ENCODE results near the gene MAP3K6.
"Not testable (repeated sequence)": the region's sequence is repeated elsewhere in the genome, so short reads cannot be mapped to it uniquely, and the experiment has no call there.

MAP3K6 gene

DNA sequence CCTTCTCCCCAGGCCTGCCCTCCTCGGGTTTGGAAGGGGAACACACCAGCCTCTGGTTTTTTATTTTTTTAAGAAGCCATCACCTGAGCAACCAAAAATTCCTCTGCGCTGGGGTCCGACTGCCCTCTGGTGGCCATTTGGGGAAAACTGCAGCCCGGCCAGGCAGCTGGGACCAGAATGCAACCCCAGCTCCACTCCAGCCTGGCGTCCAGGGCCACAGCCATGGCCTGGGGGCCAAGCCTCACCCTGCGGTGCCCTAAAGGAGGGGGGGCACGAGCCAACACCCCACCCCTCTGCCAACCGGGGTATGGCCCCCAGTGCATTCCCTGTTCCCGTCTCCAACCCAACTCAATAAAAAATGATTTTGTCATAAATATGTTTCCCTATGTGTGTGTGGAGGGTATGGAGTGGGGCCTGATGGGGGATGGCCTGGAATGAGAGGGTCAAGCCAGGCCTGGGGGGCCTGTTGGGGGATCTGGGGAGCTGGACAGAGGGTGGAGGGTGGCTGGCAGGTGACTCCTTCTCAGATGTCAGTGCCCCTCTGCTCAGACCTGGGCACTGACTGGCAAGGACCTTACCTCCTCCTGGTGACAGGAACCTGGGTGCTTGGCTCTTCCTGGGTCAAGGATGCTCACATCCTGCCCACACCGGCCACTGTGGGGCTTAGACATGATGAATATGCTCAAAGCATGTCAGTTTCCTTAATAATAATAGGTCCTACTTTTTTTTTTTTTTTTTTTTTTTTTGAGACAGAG lies 28.9 kb upstream of the MAP3K6 start:
- DNase-seq: peak; percentile 75 to 88 (median 78)

DNA sequence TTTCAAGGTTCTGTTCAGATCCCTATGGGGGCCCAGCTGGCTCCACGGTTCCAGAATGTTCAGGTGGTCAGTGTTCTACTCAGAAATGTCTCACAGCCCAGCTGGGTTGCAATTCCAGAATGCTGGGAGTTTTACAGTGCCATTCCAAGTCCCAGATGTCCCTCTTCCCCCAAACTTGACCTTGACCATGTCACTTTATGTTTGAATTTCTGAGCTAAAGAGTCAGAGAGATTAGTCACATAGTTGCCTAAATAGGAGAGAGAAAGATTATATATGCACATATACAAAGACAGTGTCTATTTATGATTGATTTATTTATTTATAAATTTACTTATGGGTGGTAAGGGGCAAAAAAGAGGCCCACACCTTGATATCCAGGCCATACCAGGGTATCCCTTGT lies 28.2 kb upstream of the MAP3K6 start:
- no peak for DNase-seq

DNA sequence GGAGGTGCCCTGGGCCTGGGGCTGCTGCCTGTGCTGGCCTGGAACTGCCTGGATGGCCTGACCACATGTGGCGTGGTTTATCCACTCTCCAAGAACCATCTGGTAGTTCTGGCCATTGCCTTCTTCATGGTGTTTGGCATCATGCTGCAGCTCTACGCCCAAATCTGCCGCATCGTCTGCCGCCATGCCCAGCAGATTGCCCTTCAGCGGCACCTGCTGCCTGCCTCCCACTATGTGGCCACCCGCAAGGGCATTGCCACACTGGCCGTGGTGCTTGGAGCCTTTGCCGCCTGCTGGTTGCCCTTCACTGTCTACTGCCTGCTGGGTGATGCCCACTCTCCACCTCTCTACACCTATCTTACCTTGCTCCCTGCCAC lies 27.5 kb upstream of the MAP3K6 start:
- no peak for DNase-seq

DNA sequence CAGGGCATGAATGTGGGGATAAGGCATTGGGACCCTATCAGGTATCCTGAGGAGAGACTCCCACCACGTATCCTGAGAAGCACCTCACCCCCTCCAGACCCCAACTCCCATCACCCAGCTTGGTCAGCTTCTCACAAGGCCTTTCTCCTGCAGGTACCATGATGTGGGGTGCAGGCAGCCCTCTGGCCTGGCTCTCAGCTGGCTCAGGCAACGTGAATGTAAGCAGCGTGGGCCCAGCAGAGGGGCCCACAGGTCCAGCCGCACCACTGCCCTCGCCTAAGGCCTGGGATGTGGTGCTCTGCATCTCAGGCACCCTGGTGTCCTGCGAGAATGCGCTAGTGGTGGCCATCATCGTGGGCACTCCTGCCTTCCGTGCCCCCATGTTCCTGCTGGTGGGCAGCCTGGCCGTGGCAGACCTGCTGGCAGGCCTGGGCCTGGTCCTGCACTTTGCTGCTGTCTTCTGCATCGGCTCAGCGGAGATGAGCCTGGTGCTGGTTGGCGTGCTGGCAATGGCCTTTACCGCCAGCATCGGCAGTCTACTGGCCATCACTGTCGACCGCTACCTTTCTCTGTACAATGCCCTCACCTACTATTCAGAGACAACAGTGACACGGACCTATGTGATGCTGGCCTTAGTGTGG lies 27.0 kb upstream of the MAP3K6 start:
- no peak for DNase-seq

DNA sequence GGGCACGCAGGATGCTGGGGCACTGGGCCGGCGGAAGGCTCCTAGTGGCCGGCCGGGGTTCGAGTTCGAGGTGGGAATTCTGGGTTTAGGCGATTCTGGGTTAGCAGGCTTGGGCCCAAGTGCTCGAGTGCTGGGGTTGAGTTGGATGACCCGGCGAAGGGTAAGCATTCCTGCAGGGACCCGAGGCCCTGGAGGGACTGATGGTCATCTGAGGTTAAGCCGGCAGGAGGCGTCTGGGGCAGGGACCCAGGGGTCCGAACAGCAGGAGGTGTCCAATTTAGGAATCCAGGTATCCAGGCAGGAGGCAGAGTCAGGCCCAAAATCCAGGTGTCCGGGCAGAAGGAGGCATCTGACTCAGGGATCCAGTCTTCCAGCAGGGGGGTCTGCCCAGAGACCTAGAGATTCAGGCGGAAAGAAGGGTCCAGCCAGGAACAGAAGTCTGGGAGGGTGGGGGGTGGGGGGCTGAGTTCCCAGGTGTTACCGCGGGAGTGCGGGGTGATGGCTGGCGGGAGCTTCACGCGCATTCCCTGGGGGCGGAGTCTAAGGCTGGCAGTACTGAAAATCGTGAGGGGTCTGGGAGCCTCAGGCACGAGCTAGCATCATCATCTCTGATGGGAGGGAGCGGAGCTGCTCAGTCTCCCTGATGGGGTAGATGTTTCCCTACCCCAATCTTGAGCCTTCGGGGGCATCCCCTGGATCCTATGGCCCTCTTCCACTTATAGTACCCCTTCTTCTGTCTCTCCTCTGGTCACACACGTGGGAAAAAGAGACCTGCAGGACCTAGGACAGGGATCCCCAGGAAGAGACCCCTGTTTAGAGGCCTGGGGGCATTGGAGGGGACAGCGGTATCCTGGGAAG lies 26.2 kb upstream of the MAP3K6 start:
- DNase-seq: peak in 1 of 6 experiments; percentile 11

DNA sequence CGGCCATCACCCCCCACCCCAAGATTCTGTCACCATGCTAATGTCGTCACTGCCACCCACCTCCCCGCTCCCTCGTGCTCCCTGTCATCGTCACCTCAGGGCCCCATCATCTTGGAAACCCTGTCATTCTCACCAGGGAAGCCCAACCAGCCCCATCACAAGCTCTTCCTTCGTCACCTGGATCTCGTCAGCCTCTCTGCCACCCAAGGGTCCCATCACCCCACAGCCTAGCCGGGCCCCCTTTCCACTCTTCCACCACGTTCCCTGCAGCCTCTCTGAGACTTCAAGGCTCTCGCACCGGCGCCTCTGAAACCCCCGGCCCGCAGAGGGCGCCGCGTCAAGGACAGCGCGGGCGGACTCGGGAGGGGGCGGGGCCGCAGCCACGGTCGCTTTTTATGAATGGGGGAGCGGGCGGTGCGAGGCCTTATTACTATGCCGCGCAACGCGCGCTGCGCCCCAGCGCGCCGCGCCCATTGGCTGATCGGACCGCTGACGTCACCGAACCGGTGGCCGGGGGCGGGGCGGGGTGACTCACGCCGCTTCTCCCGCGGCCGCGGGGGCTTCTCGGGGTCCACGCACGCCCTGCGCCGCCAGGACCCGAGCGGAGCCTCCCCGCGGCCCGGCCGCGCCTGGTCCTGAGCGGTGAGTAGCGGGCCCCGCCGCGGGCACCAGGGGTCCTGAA lies 25.5 kb upstream of the MAP3K6 start, which contains the start of gene GPR3:
Gene GPR3 (plus strand): TSS at position 527 of the 682 bp plus-strand sequence. CDS start 1,177 bp downstream, outside the sequence.
- peak; percentile 85 to 93 (median 92) for DNase-seq

DNA sequence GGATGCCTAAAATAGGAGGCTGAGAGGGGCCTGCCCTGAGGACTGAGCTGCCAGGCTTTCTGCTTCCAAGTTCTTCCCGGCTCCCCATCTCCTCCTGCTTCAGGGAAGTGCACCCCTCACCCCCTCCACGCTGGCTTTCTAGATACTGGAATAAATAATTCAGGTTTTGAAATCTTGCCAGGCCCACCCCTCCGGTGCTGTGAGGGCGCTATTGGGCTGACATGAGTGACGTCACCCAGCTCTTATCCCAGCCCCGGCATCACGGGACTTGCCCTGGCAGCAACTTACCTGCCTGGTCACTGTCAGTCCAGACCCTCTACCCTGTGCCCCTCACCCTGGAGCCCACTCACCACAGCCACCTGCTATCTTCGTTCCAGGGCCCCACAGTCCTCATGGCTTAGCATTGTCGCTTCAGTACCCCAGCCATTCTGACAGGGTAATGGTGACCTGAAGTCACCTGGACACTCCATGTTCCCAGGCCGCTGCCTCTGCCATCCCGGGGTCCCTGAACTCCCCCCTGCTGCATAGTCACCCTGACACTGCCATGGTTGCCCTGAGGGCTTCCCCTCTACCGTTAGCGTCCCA lies 24.8 kb upstream of the MAP3K6 start:
- peak in 3 of 6 experiments; percentile 28 to 36 (median 28) for DNase-seq

DNA sequence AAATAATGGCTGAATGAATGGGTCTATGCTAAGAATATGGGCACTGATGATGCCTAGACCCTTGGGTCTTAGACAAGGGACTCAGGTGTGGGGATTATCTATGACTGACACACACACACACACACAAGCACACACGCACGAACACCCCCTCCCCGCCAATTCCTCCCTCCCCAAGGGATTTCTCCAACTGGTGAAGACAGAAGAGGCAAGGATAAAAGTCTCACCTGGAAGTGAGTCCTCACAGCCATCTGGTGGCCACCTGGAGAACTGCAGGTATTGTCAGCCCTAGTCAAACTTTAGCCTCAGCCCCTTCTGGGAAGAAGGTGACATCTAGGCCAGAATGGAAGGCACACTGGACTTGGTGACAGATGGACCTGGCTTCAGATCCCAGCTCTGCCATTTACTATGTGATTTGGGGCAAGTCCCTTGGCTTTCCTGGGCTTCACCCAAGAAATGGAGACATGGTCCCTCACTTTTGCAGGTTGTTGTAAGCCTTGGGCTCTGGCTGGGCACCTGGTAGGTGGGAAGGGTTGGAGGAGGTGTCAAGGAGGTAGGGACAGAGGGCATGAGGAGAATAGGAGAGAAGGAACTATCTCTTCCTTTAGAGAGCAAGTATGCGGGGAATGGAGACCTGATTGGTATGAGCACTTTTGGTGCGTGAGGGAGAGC lies 21.7 kb upstream of the MAP3K6 start:
- peak; percentile 30 to 78 (median 70) for DNase-seq

DNA sequence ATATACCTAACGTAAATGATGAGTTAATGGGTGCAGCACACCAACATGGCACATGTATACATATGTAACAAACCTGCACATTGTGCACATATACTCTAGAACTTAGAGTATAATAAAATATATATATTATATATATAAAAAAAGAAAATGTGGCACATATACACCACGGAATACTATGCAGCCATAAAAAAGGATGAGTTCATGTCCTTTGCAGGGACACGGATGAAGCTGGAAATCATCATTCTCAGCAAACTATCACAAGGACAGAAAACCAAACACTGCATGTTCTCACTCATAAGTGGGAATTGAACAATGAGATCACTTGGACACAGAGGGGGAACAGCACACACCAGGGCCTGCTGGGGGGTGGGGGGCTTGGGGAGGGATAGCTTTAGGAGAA lies 18.0 kb upstream of the MAP3K6 start:
- DNase-seq: not testable (repeated sequence)

DNA sequence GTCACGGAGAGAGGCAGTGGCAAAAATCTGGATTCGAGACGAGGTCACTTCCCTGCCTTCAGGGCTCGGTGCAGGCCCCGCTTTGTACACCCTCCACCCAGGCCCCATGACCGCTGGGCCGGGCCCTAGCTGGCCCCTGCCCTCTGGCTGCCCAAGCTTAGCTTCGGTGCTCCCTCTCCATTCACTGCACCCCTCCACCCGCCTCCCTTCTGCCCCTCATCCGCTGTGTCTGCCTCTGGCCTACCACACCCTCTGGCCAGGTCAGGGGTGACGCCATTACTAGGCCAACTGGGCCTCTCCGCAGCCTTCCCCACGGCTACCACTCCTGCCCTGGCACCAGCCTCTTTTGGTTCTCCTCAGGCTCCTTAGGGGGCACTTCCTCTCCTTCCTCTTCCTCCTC lies 16.9 kb upstream of the MAP3K6 start:
- no peak for DNase-seq

DNA sequence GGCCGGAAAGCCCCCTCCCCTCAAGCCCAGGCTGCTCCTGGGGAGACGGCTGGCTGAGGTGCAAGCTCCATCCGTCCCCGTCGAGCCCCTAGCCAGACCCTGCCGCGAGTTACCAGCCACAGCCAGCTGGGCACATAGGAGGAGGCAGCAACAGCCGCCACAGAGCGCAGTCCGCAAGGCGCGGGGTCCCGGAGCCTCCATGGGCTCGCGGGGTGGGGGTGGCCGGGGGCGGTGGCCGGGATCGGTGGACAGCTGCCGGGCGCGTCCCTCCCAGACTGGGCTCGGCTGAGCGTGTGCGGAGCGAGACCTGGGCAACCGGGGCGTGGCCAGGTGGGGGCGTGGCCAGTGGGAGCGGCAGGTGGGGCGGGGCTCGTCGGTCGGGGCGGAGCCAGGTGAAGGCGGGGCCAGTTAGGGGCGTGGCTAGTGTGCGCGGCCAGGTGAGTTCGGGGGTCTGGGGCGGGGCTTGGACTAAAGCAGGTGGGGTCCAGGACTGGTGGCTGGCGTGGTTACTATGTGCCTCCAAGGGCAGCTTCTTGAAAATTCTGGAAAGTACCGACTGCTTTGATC lies 16.4 kb upstream of the MAP3K6 start, which contains the start of gene CD164L2:
Gene CD164L2 (minus strand): TSS at position 295 of the 567 bp plus-strand sequence. CDS start 94 bp downstream, at position 201.
- peak in 5 of 6 experiments; percentile 31 to 44 (median 41) for DNase-seq

DNA sequence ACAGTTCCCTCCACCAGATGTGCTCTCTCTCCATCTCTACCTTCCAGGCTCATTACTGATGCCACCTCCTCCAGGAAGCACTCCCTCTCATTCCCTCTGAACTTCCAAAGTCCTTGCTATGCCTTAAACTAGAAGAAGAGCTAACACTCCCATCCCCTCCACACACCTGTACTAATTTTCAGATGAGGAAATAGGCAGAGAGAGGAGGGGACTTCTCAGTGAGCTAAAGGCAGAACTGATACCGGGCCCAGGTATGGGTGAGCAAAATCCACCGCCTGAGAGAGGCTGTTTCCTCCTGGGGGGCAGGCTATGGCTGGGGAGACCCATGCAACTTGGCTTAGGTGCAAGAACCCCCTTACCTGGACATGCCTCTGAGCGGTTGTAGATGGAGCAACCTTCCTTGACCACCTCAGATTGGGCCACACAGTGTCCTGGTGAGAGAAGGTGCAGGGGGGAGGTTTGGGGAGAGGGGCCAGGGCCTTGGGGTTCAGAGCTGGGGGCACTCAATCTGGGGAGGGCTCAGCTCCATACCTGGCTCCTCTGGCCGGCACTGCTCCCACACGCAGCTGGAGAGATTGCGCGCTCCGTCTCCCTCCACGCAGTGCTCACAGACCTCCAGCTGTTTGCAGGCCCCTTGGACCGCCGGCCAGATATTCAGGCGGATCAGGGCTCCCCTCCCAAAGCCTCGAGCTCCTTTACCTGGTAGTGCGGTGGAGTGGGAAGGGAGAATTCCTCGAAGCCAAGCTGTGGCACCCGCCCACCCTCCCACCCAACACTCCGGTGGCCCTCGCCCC lies 15.4 kb upstream of the MAP3K6 start:
- DNase-seq: no peak

DNA sequence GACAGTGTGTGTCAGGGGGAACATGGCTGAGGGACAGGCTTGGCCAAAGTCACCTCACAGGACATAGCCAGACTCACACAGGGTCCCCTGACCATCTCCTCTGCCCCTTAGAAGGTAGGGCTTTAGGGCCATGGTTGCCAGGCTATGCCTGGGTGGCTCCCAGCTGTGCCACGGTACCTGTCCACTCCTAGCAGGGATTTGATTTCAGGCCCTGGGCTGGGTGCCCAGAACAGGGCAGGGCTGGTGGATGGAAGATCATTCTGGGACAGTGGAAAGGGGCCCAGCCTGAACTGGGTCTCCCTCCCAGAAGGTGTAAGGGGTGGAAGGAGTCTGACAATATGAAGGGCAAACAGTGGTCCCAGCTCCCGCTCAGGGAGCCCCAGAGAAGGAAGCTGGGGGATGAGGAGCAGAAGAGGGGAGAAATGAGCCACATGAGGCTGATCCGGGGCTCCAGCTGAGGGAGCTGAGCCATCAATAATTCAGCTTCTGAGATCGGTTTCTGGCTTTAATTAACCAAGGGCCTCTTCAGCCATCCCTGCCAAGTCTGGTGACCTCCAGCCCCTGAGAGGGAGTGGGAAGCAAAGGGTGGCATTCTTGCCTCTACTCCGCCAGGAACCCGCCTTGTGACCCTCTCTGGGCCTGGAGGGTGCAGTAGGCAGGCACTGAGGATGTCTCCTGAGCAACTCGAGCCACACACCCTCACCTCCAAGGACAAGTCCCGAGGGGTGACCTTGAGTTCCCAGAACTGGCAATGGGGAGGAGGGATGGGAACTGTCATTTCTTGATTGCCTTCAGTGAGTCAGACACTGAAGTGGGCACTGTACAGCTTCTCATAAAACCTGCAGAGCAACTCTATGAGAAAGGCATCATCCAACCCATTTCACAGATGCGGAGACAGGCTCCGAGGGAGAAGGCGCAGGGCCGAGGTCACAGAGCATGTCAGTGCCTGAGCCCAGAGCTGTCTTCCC lies 14.3 kb upstream of the MAP3K6 start:
- no peak for DNase-seq

DNA sequence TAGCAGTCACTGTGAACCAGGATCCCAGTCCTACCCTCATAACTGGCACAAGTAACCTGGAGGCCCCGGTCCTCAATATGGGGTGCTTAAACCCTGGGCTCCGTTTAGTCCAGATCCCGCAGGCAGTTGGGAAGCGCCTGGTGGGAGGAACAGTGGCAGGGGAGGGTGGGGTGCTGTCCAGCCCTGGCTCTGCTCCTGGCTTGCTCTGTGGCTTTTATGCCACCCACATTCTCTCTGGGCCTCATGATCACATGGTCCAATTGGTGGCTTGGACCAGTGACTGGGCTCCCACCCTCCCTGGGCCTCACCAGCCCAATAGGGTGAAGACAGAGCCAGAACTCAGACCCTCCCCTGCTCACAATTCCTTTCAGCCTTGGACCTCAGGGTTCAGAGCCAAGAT lies 13.5 kb upstream of the MAP3K6 start:
- DNase-seq: no peak

DNA sequence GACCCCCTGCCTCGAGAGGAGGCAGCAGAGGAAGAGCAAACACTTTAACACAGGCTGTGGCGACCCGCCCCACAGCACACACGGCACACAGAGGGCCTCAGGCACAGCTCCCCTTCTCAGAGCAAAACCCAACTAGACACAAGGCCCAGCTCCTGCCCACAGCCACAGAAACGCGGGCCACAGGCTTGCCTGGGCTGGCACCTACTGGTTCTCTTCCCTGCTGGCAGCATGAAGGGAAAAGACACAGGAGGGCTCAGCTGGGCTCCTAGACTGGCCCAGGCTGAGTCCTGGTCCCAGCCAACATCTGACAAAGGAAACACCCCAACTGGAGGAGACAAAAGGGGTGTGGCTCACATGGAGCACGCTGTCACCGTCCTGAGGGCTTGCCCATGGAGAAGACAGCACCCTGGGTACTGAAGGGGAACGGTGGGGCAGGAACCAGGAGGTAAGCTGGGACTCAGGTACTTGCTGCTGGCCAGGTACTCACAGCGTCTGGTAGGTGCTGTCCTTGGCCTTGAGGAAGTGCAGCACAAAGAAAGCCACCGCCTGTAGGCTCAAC lies 12.9 kb upstream of the MAP3K6 start:
- DNase-seq: no peak

DNA sequence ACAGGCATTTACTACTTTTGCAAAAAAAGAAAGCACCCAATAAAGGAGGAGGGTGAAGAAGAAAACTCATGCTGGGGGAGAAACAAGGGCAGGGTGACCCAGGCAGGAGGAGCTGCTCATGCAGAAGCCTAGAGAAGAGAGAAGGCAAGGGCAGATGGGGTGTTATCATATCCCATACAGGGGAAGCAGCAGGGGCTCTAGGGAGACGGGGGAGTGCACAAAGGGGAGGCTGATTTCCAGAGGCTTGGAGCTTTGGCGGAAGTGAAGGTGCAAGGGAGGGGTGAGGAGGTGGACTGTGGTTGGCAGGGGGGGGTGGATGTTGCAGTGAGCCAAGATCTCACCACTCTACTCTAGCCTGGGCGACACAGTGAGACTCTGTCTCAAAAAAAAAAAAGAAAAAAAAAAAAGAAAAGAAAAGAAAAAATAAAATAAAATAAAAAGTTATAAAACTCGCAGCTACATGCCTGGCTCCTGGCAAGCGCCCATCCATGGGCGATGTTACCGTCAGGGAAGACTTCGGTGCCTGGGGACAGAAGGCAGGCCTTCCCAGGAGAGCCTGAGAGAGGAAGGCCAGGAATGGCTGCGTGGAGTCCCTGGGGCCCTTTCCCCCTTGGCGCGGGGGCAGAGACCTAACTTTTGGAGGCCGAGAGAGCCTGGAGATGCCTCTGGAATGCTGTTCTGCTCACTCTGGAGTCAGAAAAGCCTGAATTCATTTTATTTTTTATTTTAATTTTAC lies 11.2 kb upstream of the MAP3K6 start:
- no peak for DNase-seq

DNA sequence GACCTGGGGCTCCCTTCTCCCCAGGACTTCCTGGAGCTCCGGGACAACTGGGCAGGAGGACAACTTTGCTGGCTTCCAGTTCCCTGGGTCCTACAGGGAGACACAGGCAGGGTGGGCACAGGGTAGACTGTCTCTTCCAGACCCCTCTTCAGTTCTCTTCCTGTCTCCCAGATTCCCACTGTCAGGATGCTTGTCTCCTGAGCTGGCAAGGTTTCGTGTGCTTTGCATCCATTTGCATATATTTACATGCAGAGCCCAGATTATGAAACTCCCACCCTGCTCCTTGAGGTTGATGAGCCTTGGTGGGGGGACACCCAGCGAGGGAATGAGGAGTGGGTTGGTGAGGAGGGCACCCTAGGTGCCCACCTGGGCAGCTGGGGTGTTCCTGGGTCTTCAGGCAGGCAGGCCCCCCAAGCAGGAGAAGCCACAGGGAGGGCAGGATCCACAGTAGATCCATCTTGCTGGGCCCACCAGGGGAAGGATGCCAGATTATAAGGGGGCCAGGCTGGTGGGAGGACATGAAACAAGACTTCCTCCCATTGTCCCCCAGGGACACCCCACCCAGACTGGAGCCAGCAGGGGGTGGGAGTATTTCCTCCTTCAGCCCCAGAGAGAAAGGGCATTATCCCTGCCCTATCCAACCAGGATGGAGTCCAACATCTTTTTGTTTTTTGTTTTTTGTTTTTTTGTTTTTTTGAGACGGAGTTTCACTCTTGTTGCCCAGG lies 7.8 kb upstream of the MAP3K6 start, which contains the start of gene FCN3:
Gene FCN3 (minus strand): TSS at position 463 of the 725 bp plus-strand sequence. CDS start 6 bp downstream, at position 457.
- no peak for DNase-seq

All from stimulated activated naive CD4-positive, alpha-beta T cell (primary cell).